ENCODE measurements around the gene SEMA4C.

GRCh38 chr2:96869281-96869821, 529 bp downstream of the SEMA4C start:
- TF ChIP-seq CTCF (IDR thresholded peaks at IDR 0.05) (peak in 2 of 12 donors; percentile 0 to 20), POLR2A (IDR thresholded peaks at IDR 0.05) (no peak)

Measured in heart left ventricle (tissue), 13 donors.